GM21528 (cell line): Measurements from ENCODE around the gene MAP3K14.

ENCODE experiments used
- ATAC-seq: cut with Tn5 transposase; IDR thresholded peaks from one replicate; pipeline ENCODE4 v1.9.1; 2021; ENCODE audit warnings: mild to moderate bottlenecking, moderate library complexity; ENCODE audit not compliant: unreplicated experiment, low FRiP score

MAP3K14 gene

GRCh38 chr17:45318561-45319230 lies 1.9 kb upstream of the MAP3K14 start:
- ATAC-seq: no peak

GRCh38 chr17:45317111-45317928 lies 500 bp upstream of the MAP3K14 start:
- ATAC-seq: peak; percentile 67

GRCh38 chr17:45315648-45316433 lies 979 bp downstream of the MAP3K14 start:
- ATAC-seq: no peak

GRCh38 chr17:45314741-45315647 lies 1.8 kb downstream of the MAP3K14 start:
- ATAC-seq: no peak

GRCh38 chr17:45313996-45314740 lies 2.7 kb downstream of the MAP3K14 start:
- ATAC-seq: no peak

GRCh38 chr17:45313421-45313771 lies 3.4 kb downstream of the MAP3K14 start:
- no peak for ATAC-seq

- no peak for ATAC-seq
Measured at GRCh38 chr17:45312477-45313420, 4.1 kb downstream of the MAP3K14 start.

GRCh38 chr17:45311760-45312476 lies 4.9 kb downstream of the MAP3K14 start:
- ATAC-seq: no peak

- ATAC-seq: no peak
Measured at GRCh38 chr17:45311401-45311759, 5.4 kb downstream of the MAP3K14 start.

GRCh38 chr17:45310380-45311324 lies 6.2 kb downstream of the MAP3K14 start:
- ATAC-seq: no peak

GRCh38 chr17:45309400-45309799 lies 7.4 kb downstream of the MAP3K14 start:
- no peak for ATAC-seq

- no peak for ATAC-seq
Measured at GRCh38 chr17:45308840-45309239, 8.0 kb downstream of the MAP3K14 start.

GRCh38 chr17:45308016-45308365 lies 8.8 kb downstream of the MAP3K14 start:
- no peak for ATAC-seq

- ATAC-seq: no peak
Measured at GRCh38 chr17:45307290-45308015, 9.4 kb downstream of the MAP3K14 start.

- ATAC-seq: no peak
Measured at GRCh38 chr17:45306623-45307022, 10.2 kb downstream of the MAP3K14 start.

- no peak for ATAC-seq
Measured at GRCh38 chr17:45306094-45306493, 10.7 kb downstream of the MAP3K14 start.
